NCI-H1694 (cell line): Measurements from ENCODE around the gene CFL2.
"Not testable (repeated sequence)": the region's sequence is repeated elsewhere in the genome, so short reads cannot be mapped to it uniquely, and the experiment has no call there.

Experiments
- DNase-seq: peaks from one replicate; lab custom pipeline; 2025; lab: John Stamatoyannopoulos, UW

Gene CFL2

GRCh38 chr14:34711796-34712712 is 2.3 kb downstream of the CFL2 start:
- DNase-seq: no peak

DNA sequence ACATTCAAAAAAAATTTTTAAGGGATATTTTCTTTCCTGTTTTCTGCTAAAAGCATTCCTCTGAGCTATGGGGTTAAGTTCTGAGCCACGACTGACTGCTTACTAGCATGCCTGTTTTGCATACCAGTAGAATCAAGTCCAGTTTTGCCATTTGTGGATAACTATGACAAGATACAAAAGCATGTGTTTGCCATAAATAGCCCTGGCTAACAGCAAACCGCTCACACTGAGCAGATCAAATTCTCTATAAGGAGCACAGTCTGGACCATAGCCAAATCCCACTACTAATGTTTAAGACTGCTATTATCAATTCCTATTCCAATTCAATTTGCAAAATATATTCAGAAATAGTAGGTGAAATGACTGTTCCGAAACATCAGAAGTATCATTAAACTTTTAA is 3.2 kb downstream of the CFL2 start:
- peak; percentile 44 for DNase-seq

- DNase-seq: no peak
These were observed 3.6 kb downstream of the CFL2 start for GRCh38 chr14:34710744-34711143.

DNA sequence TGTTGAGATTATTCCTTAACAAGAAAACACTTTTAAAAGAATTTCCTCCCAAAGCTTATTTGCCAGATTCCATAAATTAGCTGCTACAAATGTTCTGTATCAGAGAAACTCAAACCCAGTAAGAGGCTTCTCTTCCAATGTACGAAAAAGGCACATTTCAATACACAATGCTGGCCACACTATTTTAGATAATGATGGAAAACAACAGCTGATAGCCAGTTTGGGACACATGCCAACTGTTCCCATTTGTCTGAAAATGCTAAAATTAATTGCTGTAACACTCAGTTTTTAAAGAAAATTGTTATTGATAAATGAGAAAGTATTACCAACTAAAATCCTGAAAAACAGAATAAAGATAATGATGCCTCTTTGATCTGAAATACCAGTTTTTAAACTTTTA is 4.4 kb downstream of the CFL2 start:
- peak; percentile 37 for DNase-seq

GRCh38 chr14:34707722-34708121 is 6.7 kb downstream of the CFL2 start:
- no peak for DNase-seq

DNA sequence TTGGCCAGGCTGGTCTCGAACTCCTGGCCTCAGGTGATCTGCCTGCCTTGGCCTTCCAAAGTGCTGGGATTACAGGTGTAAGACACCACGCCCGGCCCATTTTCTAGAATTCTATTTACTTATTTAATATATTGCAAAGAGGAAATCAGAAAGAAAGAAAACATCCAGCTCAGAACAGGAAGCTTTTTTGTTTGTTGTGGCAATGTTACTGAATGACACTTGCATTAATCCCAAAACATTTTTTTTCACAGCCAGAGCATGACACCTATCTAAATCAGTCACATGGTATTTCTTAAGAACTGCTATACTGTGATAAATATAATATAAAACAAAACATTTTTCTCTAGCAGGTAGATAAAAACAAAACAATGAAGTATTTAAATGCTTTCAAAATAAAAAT is 12.6 kb downstream of the CFL2 start:
- DNase-seq: no peak

DNA sequence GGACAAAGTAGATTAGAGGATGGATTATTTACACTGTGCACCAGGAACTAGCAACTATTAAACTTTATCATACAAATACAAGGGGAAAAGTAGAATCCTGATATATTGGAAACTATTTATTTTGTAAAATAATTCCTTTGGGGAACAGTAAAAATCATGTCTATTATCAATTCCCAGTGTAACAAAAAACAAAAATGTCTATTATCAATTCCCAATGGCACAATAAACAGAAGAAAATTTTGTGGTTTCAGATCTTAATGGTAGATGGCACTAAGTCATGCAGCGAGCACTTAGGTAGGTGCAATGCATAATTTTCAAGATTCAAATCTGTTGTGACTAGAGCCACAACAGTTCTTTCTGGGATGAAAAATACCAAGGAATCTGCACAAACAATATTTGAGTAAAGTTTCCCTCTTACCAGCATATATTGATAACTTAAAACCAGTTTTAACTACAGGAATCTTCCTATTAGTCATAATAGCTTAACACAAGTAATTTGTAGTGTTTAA is 13.7 kb downstream of the CFL2 start:
- DNase-seq: no peak

GRCh38 chr14:34699873-34700621 is 14.3 kb downstream of the CFL2 start:
- DNase-seq: peak; percentile 97

- not testable (repeated sequence) for DNase-seq
These were observed 20.2 kb downstream of the CFL2 start for GRCh38 chr14:34694216-34694615.

GRCh38 chr14:34693228-34693939 is 21.0 kb downstream of the CFL2 start:
- DNase-seq: no peak

GRCh38 chr14:34692898-34693227 is 21.5 kb downstream of the CFL2 start:
- no peak for DNase-seq

GRCh38 chr14:34692348-34692747 is 22.0 kb downstream of the CFL2 start:
- DNase-seq: no peak

DNA sequence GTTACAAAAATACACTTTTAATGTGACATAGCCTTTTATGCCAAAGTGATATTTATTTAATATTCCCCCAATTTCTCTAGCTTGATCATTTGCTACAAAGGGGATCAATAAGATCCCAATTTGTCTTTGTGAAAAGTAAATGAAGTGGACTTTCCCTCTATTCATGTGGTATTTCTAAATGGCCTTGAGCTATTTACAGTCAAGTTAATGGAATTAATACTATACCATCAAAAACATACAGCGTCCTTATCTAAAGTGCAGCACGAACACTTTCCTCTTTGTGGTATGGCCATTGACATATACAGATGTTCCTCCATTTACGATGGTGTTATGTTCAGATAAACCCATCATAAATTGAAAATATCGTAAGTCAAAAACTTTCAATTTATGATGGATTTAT is 23.2 kb downstream of the CFL2 start:
- DNase-seq: no peak

DNA sequence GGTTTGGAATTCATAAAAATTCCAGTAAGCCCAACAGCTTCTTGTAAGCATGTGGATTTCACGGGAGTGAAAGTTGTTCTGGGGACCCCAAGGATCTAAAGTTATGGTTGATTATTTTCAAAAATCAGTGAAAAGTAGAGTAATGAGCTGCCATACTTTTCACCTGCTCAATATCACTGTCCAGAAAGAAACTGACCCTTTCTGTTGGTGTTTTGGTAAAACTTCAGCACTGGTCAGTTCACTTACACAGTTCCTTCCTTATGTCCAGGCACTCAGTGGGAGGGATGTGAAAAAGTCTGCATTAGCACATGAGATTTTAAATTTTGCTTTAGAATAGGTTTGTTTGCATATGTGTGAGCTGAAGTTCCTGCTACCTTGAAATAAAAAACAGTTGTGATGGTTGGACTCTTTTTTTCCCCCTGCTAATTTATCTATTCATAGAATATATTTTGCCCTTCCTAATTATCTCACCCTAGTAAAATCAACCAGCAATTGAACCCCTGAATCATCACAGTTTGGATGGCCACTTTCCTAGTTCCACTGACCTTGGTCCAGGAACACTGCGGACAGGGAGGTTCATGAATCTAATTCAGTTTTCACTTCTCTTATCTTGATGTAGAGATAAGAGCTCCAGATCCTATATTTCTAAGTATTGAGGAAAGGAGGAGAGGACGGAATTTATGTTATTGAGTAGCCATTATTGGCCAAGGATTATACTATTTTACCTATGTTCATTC is 25.8 kb downstream of the CFL2 start:
- DNase-seq: no peak

- no peak for DNase-seq
These were observed 28.5 kb downstream of the CFL2 start for GRCh38 chr14:34685819-34686428.

- DNase-seq: no peak
These were observed 29.8 kb downstream of the CFL2 start for GRCh38 chr14:34684578-34684977.

- no peak for DNase-seq
These were observed 31.5 kb downstream of the CFL2 start for GRCh38 chr14:34682787-34683321.

DNA sequence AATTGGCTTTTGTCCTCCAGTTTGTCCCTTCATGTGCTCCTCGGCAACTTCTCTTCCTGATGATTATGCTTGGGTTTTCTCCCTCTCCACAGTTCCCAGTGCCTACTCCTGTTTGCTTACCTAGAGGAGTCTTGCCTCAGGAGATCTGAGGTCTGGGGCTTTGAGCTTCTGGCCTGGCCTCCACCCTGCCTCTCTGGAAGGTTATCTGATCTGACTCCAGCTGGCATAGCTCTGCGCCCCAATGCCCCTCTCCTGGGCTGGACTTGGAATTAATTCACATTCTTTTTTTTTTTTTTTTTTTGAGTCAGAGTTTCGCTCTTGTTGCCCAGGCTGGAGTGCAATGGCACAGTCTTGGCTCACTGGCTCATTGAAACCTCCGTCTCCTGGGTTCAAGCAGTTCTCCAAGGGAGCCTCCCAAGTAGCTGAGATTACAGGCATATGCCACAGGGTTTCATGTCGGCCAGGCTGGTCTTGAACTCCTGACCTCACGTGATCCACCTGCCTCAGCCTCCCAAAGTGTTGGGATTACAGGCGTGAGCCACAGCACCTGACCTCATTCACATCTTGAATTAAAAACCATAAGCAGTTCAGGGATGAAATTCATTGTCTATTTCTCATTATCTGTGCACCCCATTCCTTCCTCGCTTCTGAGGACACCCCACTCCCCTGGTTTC is 33.5 kb downstream of the CFL2 start:
- DNase-seq: no peak

DNA sequence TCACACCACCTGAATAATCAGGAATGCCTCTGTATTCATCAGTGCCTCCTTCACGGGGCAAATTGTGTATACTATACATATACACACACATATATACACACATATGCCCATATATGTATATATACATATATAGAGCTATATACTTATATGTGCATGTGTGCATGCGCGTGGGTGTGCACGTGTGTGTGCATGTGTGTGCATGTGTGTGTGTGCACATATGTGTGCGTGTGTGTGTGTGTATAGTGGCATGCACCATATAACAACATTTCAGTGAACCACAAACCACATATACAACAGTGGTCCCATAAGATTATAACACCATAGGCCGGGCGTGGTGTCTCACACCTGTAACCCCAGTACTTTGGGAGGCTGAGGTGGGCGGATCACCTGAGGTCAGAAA is 35.7 kb downstream of the CFL2 start:
- DNase-seq: no peak

DNA sequence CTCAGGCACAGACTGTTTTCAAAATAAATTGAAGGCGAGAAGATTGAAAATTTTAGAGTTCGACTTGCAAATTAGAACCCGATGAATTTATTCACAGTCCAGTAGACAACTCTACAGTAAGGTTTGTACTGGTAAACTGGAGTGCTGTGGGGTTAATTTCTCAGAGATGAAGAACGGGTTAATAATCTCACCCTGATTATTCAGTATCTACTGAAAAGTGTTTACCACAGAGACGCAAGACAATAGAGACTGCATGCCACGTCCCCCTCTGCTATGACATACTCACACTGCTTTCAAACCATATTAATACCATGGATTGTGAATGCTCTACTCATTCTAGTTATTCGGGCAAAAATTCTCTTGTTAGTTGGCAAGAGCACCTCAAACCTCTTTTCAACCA is 36.1 kb downstream of the CFL2 start:
- no peak for DNase-seq
